Measurements from ENCODE around the gene TUBA1B.
"Not testable (repeated sequence)": the region's sequence is repeated elsewhere in the genome, so short reads cannot be mapped to it uniquely, and the experiment has no call there.

Gene TUBA1B

GRCh38 chr12:49131051-49131893, at the start of gene TUBA1B:
TUBA1B (minus strand) TSS chr12:49131395; CDS start chr12:49131300, 95 bp downstream.
- H3K27ac ChIP-seq (ENCODE audit: low read depth, low read length): peak within 1 kb of the TSS; percentile 96
- no peaks in the 10 kb centered on the region for H3K9me3 ChIP-seq (ENCODE audit: control insufficient read depth, insufficient read depth, low read length)
- peaks cover 26% of the 10 kb centered on the region for H3K36me3 ChIP-seq (ENCODE audit: control insufficient read depth, insufficient read depth, low read length)
- H3K4me3 ChIP-seq (ENCODE audit: low read depth, low read length): peak within 1 kb of the TSS; percentile 83
- H3K27me3 ChIP-seq (ENCODE audit: control insufficient read depth, insufficient read depth, low read length): no peaks in the 10 kb centered on the region
- H3K4me1 ChIP-seq (ENCODE audit: control insufficient read depth, insufficient read depth, low read length): peaks cover 18% of the 10 kb centered on the region
- peak within 1 kb of the TSS; percentile 93 for H3K9ac ChIP-seq (ENCODE audit: low read depth, low read length)

- Histone ChIP-seq H3K36me3 (ENCODE audit: control insufficient read depth, insufficient read depth, low read length) (no peaks in the 10 kb centered on the region), H3K9me3 (ENCODE audit: control insufficient read depth, insufficient read depth, low read length) (no peaks in the 10 kb centered on the region), H3K27ac (ENCODE audit: low read depth, low read length) (no peak overlapping the region), H3K4me3 (ENCODE audit: low read depth, low read length) (no peak overlapping the region), H3K27me3 (ENCODE audit: control insufficient read depth, insufficient read depth, low read length) (no peaks in the 10 kb centered on the region), H3K9ac (ENCODE audit: low read depth, low read length) (no peak overlapping the region), H3K4me1 (ENCODE audit: control insufficient read depth, insufficient read depth, low read length) (no peaks in the 10 kb centered on the region)
Measured at GRCh38 chr12:49174218-49174617, 43.0 kb upstream of the TUBA1B start.

GRCh38 chr12:49170924-49171323, 39.7 kb upstream of the TUBA1B start:
- Histone ChIP-seq H3K27ac (ENCODE audit: low read depth, low read length) (no peak overlapping the region), H3K9me3 (ENCODE audit: control insufficient read depth, insufficient read depth, low read length) (no peaks in the 10 kb centered on the region), H3K9ac (ENCODE audit: low read depth, low read length) (no peak overlapping the region), H3K36me3 (ENCODE audit: control insufficient read depth, insufficient read depth, low read length) (no peaks in the 10 kb centered on the region), H3K27me3 (ENCODE audit: control insufficient read depth, insufficient read depth, low read length) (no peaks in the 10 kb centered on the region), H3K4me3 (ENCODE audit: low read depth, low read length) (no peak overlapping the region), H3K4me1 (ENCODE audit: control insufficient read depth, insufficient read depth, low read length) (no peaks in the 10 kb centered on the region)

- Histone ChIP-seq H3K27ac (ENCODE audit: low read depth, low read length) (no peak overlapping the region), H3K27me3 (ENCODE audit: control insufficient read depth, insufficient read depth, low read length) (no peaks in the 10 kb centered on the region), H3K9me3 (ENCODE audit: control insufficient read depth, insufficient read depth, low read length) (no peaks in the 10 kb centered on the region), H3K4me1 (ENCODE audit: control insufficient read depth, insufficient read depth, low read length) (no peaks in the 10 kb centered on the region), H3K4me3 (ENCODE audit: low read depth, low read length) (no peak overlapping the region), H3K9ac (ENCODE audit: low read depth, low read length) (no peak overlapping the region), H3K36me3 (ENCODE audit: control insufficient read depth, insufficient read depth, low read length) (no peaks in the 10 kb centered on the region)
Measured at GRCh38 chr12:49165114-49165513, 33.9 kb upstream of the TUBA1B start.

- H3K4me3 ChIP-seq (ENCODE audit: low read depth, low read length); H3K9me3 ChIP-seq (ENCODE audit: control insufficient read depth, insufficient read depth, low read length); H3K27me3 ChIP-seq (ENCODE audit: control insufficient read depth, insufficient read depth, low read length); H3K36me3 ChIP-seq (ENCODE audit: control insufficient read depth, insufficient read depth, low read length); H3K27ac ChIP-seq (ENCODE audit: low read depth, low read length); H3K9ac ChIP-seq (ENCODE audit: low read depth, low read length); H3K4me1 ChIP-seq (ENCODE audit: control insufficient read depth, insufficient read depth, low read length): not testable (repeated sequence)
Measured at GRCh38 chr12:49161901-49162300, 30.7 kb upstream of the TUBA1B start.

- H3K4me1 ChIP-seq (ENCODE audit: control insufficient read depth, insufficient read depth, low read length): no peaks in the 10 kb centered on the region
- no peak overlapping the region for H3K4me3 ChIP-seq (ENCODE audit: low read depth, low read length)
- H3K9ac ChIP-seq (ENCODE audit: low read depth, low read length): no peak overlapping the region
- H3K36me3 ChIP-seq (ENCODE audit: control insufficient read depth, insufficient read depth, low read length): no peaks in the 10 kb centered on the region
- H3K27me3 ChIP-seq (ENCODE audit: control insufficient read depth, insufficient read depth, low read length): no peaks in the 10 kb centered on the region
- H3K9me3 ChIP-seq (ENCODE audit: control insufficient read depth, insufficient read depth, low read length): no peaks in the 10 kb centered on the region
- no peak overlapping the region for H3K27ac ChIP-seq (ENCODE audit: low read depth, low read length)
Measured at GRCh38 chr12:49161092-49161795, 30.0 kb upstream of the TUBA1B start.

- Histone ChIP-seq H3K4me3 (ENCODE audit: low read depth, low read length) (no peak overlapping the region), H3K9me3 (ENCODE audit: control insufficient read depth, insufficient read depth, low read length) (no peaks in the 10 kb centered on the region), H3K4me1 (ENCODE audit: control insufficient read depth, insufficient read depth, low read length) (no peaks in the 10 kb centered on the region), H3K9ac (ENCODE audit: low read depth, low read length) (no peak overlapping the region), H3K27me3 (ENCODE audit: control insufficient read depth, insufficient read depth, low read length) (no peaks in the 10 kb centered on the region), H3K27ac (ENCODE audit: low read depth, low read length) (no peak overlapping the region), H3K36me3 (ENCODE audit: control insufficient read depth, insufficient read depth, low read length) (no peaks in the 10 kb centered on the region)
Measured at GRCh38 chr12:49160399-49160798, 29.2 kb upstream of the TUBA1B start.

GRCh38 chr12:49154221-49154620, 23.0 kb upstream of the TUBA1B start:
- no peak overlapping the region for H3K27ac ChIP-seq (ENCODE audit: low read depth, low read length)
- H3K4me3 ChIP-seq (ENCODE audit: low read depth, low read length): no peak overlapping the region
- H3K9ac ChIP-seq (ENCODE audit: low read depth, low read length): no peak overlapping the region
- no peaks in the 10 kb centered on the region for H3K36me3 ChIP-seq (ENCODE audit: control insufficient read depth, insufficient read depth, low read length)
- H3K9me3 ChIP-seq (ENCODE audit: control insufficient read depth, insufficient read depth, low read length): no peaks in the 10 kb centered on the region
- no peaks in the 10 kb centered on the region for H3K27me3 ChIP-seq (ENCODE audit: control insufficient read depth, insufficient read depth, low read length)
- H3K4me1 ChIP-seq (ENCODE audit: control insufficient read depth, insufficient read depth, low read length): no peaks in the 10 kb centered on the region

GRCh38 chr12:49147384-49147783, 16.2 kb upstream of the TUBA1B start:
- H3K4me1 ChIP-seq (ENCODE audit: control insufficient read depth, insufficient read depth, low read length): no peaks in the 10 kb centered on the region

GRCh38 chr12:49146406-49146805, 15.2 kb upstream of the TUBA1B start:
- Histone ChIP-seq H3K27ac (ENCODE audit: low read depth, low read length) (no peak overlapping the region), H3K9me3 (ENCODE audit: control insufficient read depth, insufficient read depth, low read length) (no peaks in the 10 kb centered on the region), H3K4me3 (ENCODE audit: low read depth, low read length) (no peak overlapping the region), H3K27me3 (ENCODE audit: control insufficient read depth, insufficient read depth, low read length) (no peaks in the 10 kb centered on the region), H3K36me3 (ENCODE audit: control insufficient read depth, insufficient read depth, low read length) (no peaks in the 10 kb centered on the region), H3K4me1 (ENCODE audit: control insufficient read depth, insufficient read depth, low read length) (no peaks in the 10 kb centered on the region), H3K9ac (ENCODE audit: low read depth, low read length) (no peak overlapping the region)

More at GRCh38 chr12:49147384-49147783, 16.2 kb upstream of the TUBA1B start:
- Histone ChIP-seq H3K9ac (ENCODE audit: low read depth, low read length) (no peak overlapping the region), H3K27ac (ENCODE audit: low read depth, low read length) (no peak overlapping the region), H3K4me3 (ENCODE audit: low read depth, low read length) (no peak overlapping the region), H3K27me3 (ENCODE audit: control insufficient read depth, insufficient read depth, low read length) (no peaks in the 10 kb centered on the region), H3K36me3 (ENCODE audit: control insufficient read depth, insufficient read depth, low read length) (no peaks in the 10 kb centered on the region), H3K9me3 (ENCODE audit: control insufficient read depth, insufficient read depth, low read length) (no peaks in the 10 kb centered on the region)

- no peaks in the 10 kb centered on the region for H3K4me1 ChIP-seq (ENCODE audit: control insufficient read depth, insufficient read depth, low read length)
Measured at GRCh38 chr12:49144384-49144783, 13.2 kb upstream of the TUBA1B start.

More at GRCh38 chr12:49144384-49144783, 13.2 kb upstream of the TUBA1B start:
- no peaks in the 10 kb centered on the region for H3K9me3 ChIP-seq (ENCODE audit: control insufficient read depth, insufficient read depth, low read length)
- H3K27ac ChIP-seq (ENCODE audit: low read depth, low read length): no peak overlapping the region
- no peaks in the 10 kb centered on the region for H3K27me3 ChIP-seq (ENCODE audit: control insufficient read depth, insufficient read depth, low read length)
- H3K36me3 ChIP-seq (ENCODE audit: control insufficient read depth, insufficient read depth, low read length): no peaks in the 10 kb centered on the region
- no peak overlapping the region for H3K9ac ChIP-seq (ENCODE audit: low read depth, low read length)
- no peak overlapping the region for H3K4me3 ChIP-seq (ENCODE audit: low read depth, low read length)
